Lower lobe of right lung (tissue), 2 donors: ENCODE measurements around the gene TTC8. TPM values are rescaled to one million over a fixed set of nuclear protein-coding genes. Genes with fewer than 3 reads are reported as not detected.
A peak's percentile ranks its signal among the peaks of the same experiment; 100 is the strongest.

Source experiments
- ATAC-seq, 2 donors: fragments of 200-7000 bp; cut with Tn5 transposase; one replicate each; pipeline ENCODE4 v1.9.1; 2020 to 2022; ENCODE audit warnings: mild to moderate bottlenecking in 2 of 2, moderate library complexity in 2 of 2
- DNase-seq: peaks from one replicate; pipeline ENCODE4 v3.0.0-alpha.2; 2020
- H3K27ac ChIP-seq: fragments of 200-600 bp; one replicate; pipeline ENCODE4 v1.8.0; 2022
- H3K27me3 ChIP-seq: fragments of 200-600 bp; one replicate; pipeline ENCODE4 v1.8.0; 2022; ENCODE audit warnings: low read depth
- H3K36me3 ChIP-seq: fragments of 200-600 bp; one replicate; pipeline ENCODE4 v1.8.0; 2022; ENCODE audit warnings: mild to moderate bottlenecking
- H3K4me1 ChIP-seq: fragments of 200-600 bp; one replicate; pipeline ENCODE4 v1.8.0; 2022
- H3K4me3 ChIP-seq: fragments of 200-600 bp; one replicate; pipeline ENCODE4 v1.8.0; 2022; ENCODE audit warnings: mild to moderate bottlenecking
- H3K9me3 ChIP-seq: fragments of 200-600 bp; one replicate; pipeline ENCODE4 v1.8.0; 2022
- CTCF ChIP-seq: fragments of 200-600 bp; IDR thresholded peaks from one replicate; pipeline ENCODE4 v1.8.0; 2022; ENCODE audit warnings: antibody characterized with exemption, mild to moderate bottlenecking
- intact Hi-C: fragments of 100-400 bp; cut with DNase I; formaldehyde crosslinking; loops from one replicate; pipeline ENCODE4 v1.11.0; 2022
- total RNA-seq: library from RNA; stranded (reverse); fragmentation: NEBNext Ultra II Directional; extraction: Animal tissue kit (Norgen Biotek cat#: 25700); gene quantifications from one replicate; pipeline ENCODE4 v1.2.1, GENCODE V29; 2021
- donor health status: DM: no; HTN: yes; CAD: no; lungs with severe emphysema.

TTC8 gene
- total RNA-seq, 1 donor from 2014 or later: 12.1 TPM

- Histone ChIP-seq H3K27me3 (no peaks in the 10 kb centered on the region), H3K36me3 (no peaks in the 10 kb centered on the region), H3K9me3 (no peaks in the 10 kb centered on the region), H3K4me3 (peak overlapping the region; percentile 65), H3K4me1 (peaks cover 13% of the 10 kb centered on the region), H3K27ac (no peak overlapping the region)
- DNase-seq (no peak), ATAC-seq (no peak)
- TF ChIP-seq CTCF: no peak
- intact Hi-C loops: no loop called here
Measured at GRCh38 chr14:88791252-88791621, 33.2 kb upstream of the TTC8 start.

- no peaks in the 10 kb centered on the region for H3K27me3 ChIP-seq
- intact Hi-C loops: no loop called here
- no peak for TF ChIP-seq CTCF
- DNase-seq: peak; percentile 54
- H3K4me1 ChIP-seq: peaks cover 13% of the 10 kb centered on the region
- no peaks in the 10 kb centered on the region for H3K9me3 ChIP-seq
- H3K36me3 ChIP-seq: no peaks in the 10 kb centered on the region
- peak overlapping the region; percentile 80 for H3K27ac ChIP-seq
- peak overlapping the region; percentile 65 for H3K4me3 ChIP-seq
- ATAC-seq: peak; percentile 18 to 29
Measured at GRCh38 chr14:88791629-88792472, 32.6 kb upstream of the TTC8 start.

- ATAC-seq: peak; percentile 99
- H3K27me3 ChIP-seq: no peaks in the 10 kb centered on the region
- TF ChIP-seq CTCF: peak; percentile 35
- peaks cover 13% of the 10 kb centered on the region for H3K4me1 ChIP-seq
- no peaks in the 10 kb centered on the region for H3K36me3 ChIP-seq
- DNase-seq: peak; percentile 93
- H3K4me3 ChIP-seq: peak within 1 kb of the TSS; percentile 65
- intact Hi-C loops: no loop called here
- no peaks in the 10 kb centered on the region for H3K9me3 ChIP-seq
- peak within 1 kb of the TSS; percentile 80 for H3K27ac ChIP-seq
Measured at GRCh38 chr14:88792473-88793258, 31.8 kb upstream of the TTC8 start, which contains the start of gene EML5. TSS of gene EML5 (minus strand) at chr14:88792953. CDS start at chr14:88792503, 450 bp downstream.

GRCh38 chr14:88793259-88793625, 31.2 kb upstream of the TTC8 start:
- no peak for TF ChIP-seq CTCF
- Histone ChIP-seq H3K4me1 (peaks cover 13% of the 10 kb centered on the region), H3K27me3 (no peaks in the 10 kb centered on the region), H3K27ac (peak overlapping the region; percentile 80), H3K9me3 (no peaks in the 10 kb centered on the region), H3K36me3 (no peaks in the 10 kb centered on the region), H3K4me3 (peak overlapping the region; percentile 65)
- intact Hi-C loops: no loop called here
- no peak for ATAC-seq
- DNase-seq: no peak

- Histone ChIP-seq H3K27me3 (no peaks in the 10 kb centered on the region), H3K4me3 (no peak overlapping the region), H3K36me3 (no peaks in the 10 kb centered on the region), H3K4me1 (peaks cover 4% of the 10 kb centered on the region), H3K9me3 (no peaks in the 10 kb centered on the region), H3K27ac (no peak overlapping the region)
- ATAC-seq (peak; percentile 29 to 40), DNase-seq (no peak)
- TF ChIP-seq CTCF: no peak
- intact Hi-C loops: no loop called here
Measured at GRCh38 chr14:88798156-88798555, 26.3 kb upstream of the TTC8 start.
